Activated CD8-positive, alpha-beta T cell treated with anti-CD3 and anti-CD28 coated beads, Interleukin-2, amount 10 ng/mL, durations not matched to agents 7 days and 5 days (primary cell): ENCODE data around the gene ANKRD34C. TPM values are rescaled to one million over a fixed set of nuclear protein-coding genes. Genes with fewer than 3 reads are reported as not detected.
"Not testable (repeated sequence)": the region's sequence is repeated elsewhere in the genome, so short reads cannot be mapped to it uniquely, and the experiment has no call there.

Experiments
- ATAC-seq: fragments of 150-1000 bp; cut with Tn5 transposase; one replicate; pipeline ENCODE4 v1.10.0; 2021; ENCODE audit warnings: moderate library complexity
- CTCF ChIA-PET: fragments of 350-600 bp; sonication (Branson Sonifier 250); formaldehyde crosslinking; loops from one replicate; lab custom pipeline; 2021; ENCODE audit warnings: antibody characterized with exemption; lab: Charles Lee
- POLR2A ChIA-PET: fragments of 350-600 bp; sonication (Branson Sonifier 250); formaldehyde crosslinking; loops from one replicate; lab custom pipeline; 2021; ENCODE audit warnings: antibody characterized with exemption; lab: Charles Lee
- DNase-seq: peaks from one replicate; pipeline ENCODE4 v3.0.0-alpha.2; 2020
- H3K27ac Mint-ChIP-seq: one replicate; pipeline ENCODE4 v1.8.0; 2021; ENCODE audit warnings: mild to moderate bottlenecking, mixed read lengths
- H3K27me3 Mint-ChIP-seq: one replicate; pipeline ENCODE4 v1.8.0; 2021; ENCODE audit warnings: low read depth, mixed read lengths
- H3K36me3 Mint-ChIP-seq: one replicate; pipeline ENCODE4 v1.8.0; 2021; ENCODE audit warnings: low read depth, mixed read lengths
- H3K4me1 Mint-ChIP-seq: one replicate; pipeline ENCODE4 v1.8.0; 2021; ENCODE audit warnings: low read depth, mixed read lengths
- H3K4me3 Mint-ChIP-seq: one replicate; pipeline ENCODE4 v1.8.0; 2021; ENCODE audit warnings: mild to moderate bottlenecking, mixed read lengths
- H3K9me3 Mint-ChIP-seq: one replicate; pipeline ENCODE4 v1.8.0; 2022; ENCODE audit warnings: mixed read lengths; ENCODE audit not compliant: insufficient read depth
- total RNA-seq, 2 experiments: library from RNA; stranded (reverse); gene quantifications; one replicate each; pipeline ENCODE4 v1.2.3, GENCODE V29; 2021

The ANKRD34C gene
- total RNA-seq, 2 experiments from 2014 or later, result not detected

GRCh38 chr15:79314186-79314585, 31.7 kb downstream of the ANKRD34C start:
- Mint-ChIP-seq H3K27me3 (peaks cover 7% of the 10 kb centered on the region), H3K27ac (no peak overlapping the region), H3K36me3 (peaks cover 65% of the 10 kb centered on the region), H3K9me3 (no peaks in the 10 kb centered on the region), H3K4me3 (no peak overlapping the region), H3K4me1 (peaks cover 42% of the 10 kb centered on the region)
- CTCF ChIA-PET, result no interaction called here
- DNase-seq (no peak), ATAC-seq (no peak)
- POLR2A ChIA-PET, result no interaction called here

GRCh38 chr15:79314811-79315210, 32.3 kb downstream of the ANKRD34C start:
- POLR2A ChIA-PET, result no interaction called here
- H3K4me3 Mint-ChIP-seq, result no peak overlapping the region

GRCh38 chr15:79315623-79316328, 33.3 kb downstream of the ANKRD34C start:
- CTCF ChIA-PET, result no interaction called here

More at GRCh38 chr15:79314811-79315210, 32.3 kb downstream of the ANKRD34C start:
- CTCF ChIA-PET, result no interaction called here
- DNase-seq, result no peak
- Mint-ChIP-seq H3K27ac (no peak overlapping the region), H3K27me3 (peaks cover 4% of the 10 kb centered on the region), H3K4me1 (peaks cover 47% of the 10 kb centered on the region), H3K36me3 (peaks cover 69% of the 10 kb centered on the region), H3K9me3 (no peaks in the 10 kb centered on the region)
- ATAC-seq, result no peak

GRCh38 chr15:79316864-79317263, 34.3 kb downstream of the ANKRD34C start:
- Mint-ChIP-seq H3K27me3 (no peaks in the 10 kb centered on the region), H3K36me3 (peaks cover 74% of the 10 kb centered on the region), H3K27ac (no peak overlapping the region), H3K4me3 (no peak overlapping the region), H3K9me3 (no peaks in the 10 kb centered on the region), H3K4me1 (peaks cover 40% of the 10 kb centered on the region)
- DNase-seq (no peak), ATAC-seq (no peak)
- CTCF ChIA-PET, result no interaction called here
- POLR2A ChIA-PET, result no interaction called here

More at GRCh38 chr15:79315623-79316328, 33.3 kb downstream of the ANKRD34C start:
- DNase-seq (no peak), ATAC-seq (no peak)
- no peaks in the 10 kb centered on the region for H3K9me3 Mint-ChIP-seq
- H3K4me3 Mint-ChIP-seq, result no peak overlapping the region
- H3K27ac Mint-ChIP-seq, result no peak overlapping the region
- POLR2A ChIA-PET, result no interaction called here
- peaks cover 43% of the 10 kb centered on the region for H3K4me1 Mint-ChIP-seq
- no peaks in the 10 kb centered on the region for H3K27me3 Mint-ChIP-seq
- H3K36me3 Mint-ChIP-seq, result peaks cover 70% of the 10 kb centered on the region

- H3K27me3 Mint-ChIP-seq, ATAC-seq, H3K27ac Mint-ChIP-seq, H3K4me3 Mint-ChIP-seq, CTCF ChIA-PET, DNase-seq, H3K9me3 Mint-ChIP-seq, POLR2A ChIA-PET: not testable (repeated sequence)
- Mint-ChIP-seq H3K36me3 (peaks cover 71% of the 10 kb centered on the region), H3K4me1 (peaks cover 23% of the 10 kb centered on the region)
Observed at GRCh38 chr15:79319973-79320372, 37.5 kb downstream of the ANKRD34C start.

GRCh38 chr15:79321876-79322275, 39.4 kb downstream of the ANKRD34C start:
- ChIA-PET POLR2A (no interaction called here), CTCF (interaction anchor here (1.0 kb wide), 1 partner anchor 18 kb away, joined by 4 read pairs; no protein-coding TSS in a partner anchor)
- ATAC-seq (no peak), DNase-seq (no peak)
- H3K4me1 Mint-ChIP-seq, result peaks cover 21% of the 10 kb centered on the region
- H3K36me3 Mint-ChIP-seq, result peaks cover 64% of the 10 kb centered on the region
- H3K27me3 Mint-ChIP-seq, result no peaks in the 10 kb centered on the region
- no peaks in the 10 kb centered on the region for H3K9me3 Mint-ChIP-seq
- H3K4me3 Mint-ChIP-seq, result no peak overlapping the region
- no peak overlapping the region for H3K27ac Mint-ChIP-seq

GRCh38 chr15:79322306-79322705, 39.8 kb downstream of the ANKRD34C start:
- Mint-ChIP-seq H3K36me3 (peaks cover 64% of the 10 kb centered on the region), H3K27ac (no peak overlapping the region), H3K4me1 (peaks cover 19% of the 10 kb centered on the region), H3K27me3 (no peaks in the 10 kb centered on the region), H3K4me3 (no peak overlapping the region), H3K9me3 (no peaks in the 10 kb centered on the region)
- CTCF ChIA-PET, result interaction anchor here (1.0 kb wide), 1 partner anchor 17 kb away, joined by 4 read pairs; no protein-coding TSS in a partner anchor
- ATAC-seq (no peak), DNase-seq (no peak)
- POLR2A ChIA-PET, result no interaction called here

- Mint-ChIP-seq H3K27me3 (no peaks in the 10 kb centered on the region), H3K4me3 (no peak overlapping the region), H3K4me1 (peaks cover 15% of the 10 kb centered on the region), H3K36me3 (peaks cover 62% of the 10 kb centered on the region), H3K27ac (no peak overlapping the region), H3K9me3 (no peaks in the 10 kb centered on the region)
- POLR2A ChIA-PET, result no interaction called here
- DNase-seq (no peak), ATAC-seq (no peak)
- CTCF ChIA-PET, result no interaction called here
Observed at GRCh38 chr15:79322945-79323344, 40.4 kb downstream of the ANKRD34C start.

GRCh38 chr15:79329171-79329611, 46.7 kb downstream of the ANKRD34C start:
- peaks cover 37% of the 10 kb centered on the region for H3K36me3 Mint-ChIP-seq
- DNase-seq, result no peak
- no peaks in the 10 kb centered on the region for H3K4me1 Mint-ChIP-seq
- no peaks in the 10 kb centered on the region for H3K27me3 Mint-ChIP-seq
- ATAC-seq, result no peak
- H3K27ac Mint-ChIP-seq, result no peak overlapping the region
- POLR2A ChIA-PET, result no interaction called here
- H3K9me3 Mint-ChIP-seq, result no peaks in the 10 kb centered on the region
- CTCF ChIA-PET, result interaction anchor here (0.6 to 2.3 kb wide), 2 partner anchors 10 to 281 kb away, joined by 3 to 9 read pairs; no protein-coding TSS in a partner anchor
- no peak overlapping the region for H3K4me3 Mint-ChIP-seq

Other genes with a start within 250 kb of the ANKRD34C start
- not detected for gene RASGRF1, start 191.9 kb upstream of the ANKRD34C start, total RNA-seq
- 10 to 100 TPM; 37.2 to 38.9 TPM for gene TMED3, start 28.4 kb downstream of the ANKRD34C start, total RNA-seq
- under 1 TPM; 0.57 to 0.71 TPM for gene MINAR1, start 149.6 kb downstream of the ANKRD34C start, total RNA-seq